Effector memory CD4-positive, alpha-beta T cell (primary cell): ENCODE results near the gene LRRN2.
"Not testable (repeated sequence)": the region's sequence is repeated elsewhere in the genome, so short reads cannot be mapped to it uniquely, and the experiment has no call there.

ENCODE experiments used
- DNase-seq, 3 donors: peaks; one replicate each; pipeline ENCODE4 v3.0.0-alpha.2; 2020
- H3K27ac ChIP-seq: 2 replicates; pipeline ENCODE4 v1.7.0; 2013; ENCODE audit warnings: mild to moderate bottlenecking, low read length, moderate library complexity; ENCODE audit not compliant: insufficient read depth, poor library complexity, severe bottlenecking
- H3K27me3 ChIP-seq: replicated peaks from 2 replicates; pipeline ENCODE4 v1.7.0; 2013; ENCODE audit warnings: mild to moderate bottlenecking, low read length; ENCODE audit not compliant: insufficient read depth, control insufficient read depth, poor library complexity, severe bottlenecking
- H3K36me3 ChIP-seq: 2 replicates; pipeline ENCODE4 v1.7.0; 2013; ENCODE audit warnings: mild to moderate bottlenecking, low read length, moderate library complexity; ENCODE audit not compliant: control insufficient read depth, insufficient read depth
- H3K4me1 ChIP-seq: 2 replicates; pipeline ENCODE4 v1.7.0; 2013; ENCODE audit warnings: low read length, mild to moderate bottlenecking; ENCODE audit not compliant: control insufficient read depth, insufficient read depth, poor library complexity, severe bottlenecking
- H3K4me3 ChIP-seq: 2 replicates; pipeline ENCODE4 v1.7.0; 2013; ENCODE audit warnings: low read length, low read depth, mild to moderate bottlenecking; ENCODE audit not compliant: insufficient read depth, poor library complexity, severe bottlenecking
- H3K9me3 ChIP-seq: 2 replicates; pipeline ENCODE4 v1.7.0; 2013; ENCODE audit warnings: mild to moderate bottlenecking, low read length, moderate library complexity; ENCODE audit not compliant: control insufficient read depth

LRRN2 gene

DNA sequence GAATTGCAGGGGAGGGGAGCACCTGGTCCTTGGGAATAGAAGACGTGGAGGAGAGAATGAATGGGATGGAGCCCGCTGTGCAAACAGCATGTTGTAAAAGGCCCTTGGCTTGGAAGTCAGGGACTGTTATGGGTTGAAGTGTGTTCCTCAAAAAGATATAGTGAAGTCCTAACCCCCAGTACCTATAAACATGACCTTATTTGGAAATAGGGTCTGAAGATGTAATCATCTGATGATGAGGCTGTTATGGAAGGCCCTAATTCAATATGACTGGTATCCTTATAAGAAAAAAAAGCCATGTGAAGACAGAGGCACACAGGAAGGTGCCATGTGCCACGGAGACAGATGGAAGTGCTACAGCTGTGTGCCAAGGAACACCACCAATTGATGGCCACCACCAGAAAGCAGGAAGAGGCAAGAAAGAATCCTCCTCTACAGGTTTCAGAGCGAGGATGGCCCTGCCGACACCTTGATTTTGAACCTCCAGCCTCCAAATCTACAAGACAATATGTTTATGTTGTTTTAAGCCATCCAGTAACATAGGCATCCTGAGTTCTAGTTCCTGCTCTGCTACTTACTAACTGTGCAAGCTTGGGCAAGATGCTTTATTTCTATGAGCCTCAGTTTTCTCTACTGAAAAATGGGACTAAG lies 51.2 kb downstream of the LRRN2 start:
- Histone ChIP-seq H3K36me3 (no peaks in the 10 kb centered on the region), H3K9me3 (no peaks in the 10 kb centered on the region), H3K27me3 (peaks cover 4% of the 10 kb centered on the region), H3K4me1 (no peaks in the 10 kb centered on the region), H3K27ac (no peak overlapping the region), H3K4me3 (no peak overlapping the region)
- DNase-seq = no peak

DNA sequence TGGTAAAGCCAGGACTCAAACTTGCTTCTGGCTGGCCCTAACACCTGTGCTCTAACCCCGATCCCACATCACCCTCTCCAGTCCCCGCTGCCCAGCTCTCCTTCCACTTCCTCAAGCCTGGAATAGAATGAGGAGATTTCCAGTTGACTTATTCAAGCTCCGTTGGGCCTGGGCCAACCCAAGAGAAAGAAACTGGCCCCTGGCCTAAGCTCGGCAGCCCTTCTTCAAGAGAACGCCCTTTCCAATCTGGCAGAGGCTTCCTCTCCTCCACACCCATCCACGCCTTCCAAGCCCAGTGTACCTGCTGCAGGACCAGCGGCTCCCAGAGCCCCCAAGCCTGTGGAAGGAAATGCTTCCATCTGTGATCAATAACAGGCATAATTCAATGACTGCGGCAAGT lies 51.9 kb downstream of the LRRN2 start:
- Histone ChIP-seq H3K27me3 (peaks cover 4% of the 10 kb centered on the region), H3K36me3 (no peaks in the 10 kb centered on the region), H3K4me3 (no peak overlapping the region), H3K27ac (no peak overlapping the region), H3K4me1 (no peaks in the 10 kb centered on the region), H3K9me3 (no peaks in the 10 kb centered on the region)
- no peak for DNase-seq

- Histone ChIP-seq H3K27me3 (peaks cover 4% of the 10 kb centered on the region), H3K4me3 (no peak overlapping the region), H3K4me1 (no peaks in the 10 kb centered on the region), H3K27ac (no peak overlapping the region), H3K36me3 (no peaks in the 10 kb centered on the region), H3K9me3 (no peaks in the 10 kb centered on the region)
- DNase-seq = no peak
These were observed 55.2 kb downstream of the LRRN2 start for GRCh38 chr1:204630132-204630905.

DNA sequence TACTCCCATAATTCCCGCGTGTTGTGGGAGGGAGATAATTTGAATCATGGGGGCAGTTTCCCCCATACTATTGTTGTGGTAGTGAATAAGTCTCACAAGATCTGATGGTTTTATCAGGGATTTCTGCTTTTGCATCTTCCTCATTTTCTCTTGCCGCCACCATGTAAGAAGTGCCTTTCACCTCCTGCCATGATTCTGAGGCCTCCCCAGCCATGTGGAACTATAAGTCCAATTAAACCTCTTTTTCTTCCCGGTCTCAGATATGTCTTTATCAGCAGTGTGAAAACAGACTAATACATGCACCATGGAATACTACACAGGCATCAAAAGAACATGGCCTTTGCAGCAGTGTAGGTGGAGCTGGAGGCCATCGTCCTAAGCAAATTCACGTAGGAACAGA lies 56.1 kb downstream of the LRRN2 start:
- not testable (repeated sequence) for H3K4me1 ChIP-seq, H3K4me3 ChIP-seq, H3K27ac ChIP-seq, H3K27me3 ChIP-seq, H3K9me3 ChIP-seq, H3K36me3 ChIP-seq, DNase-seq

- DNase-seq = no peak
- no peak overlapping the region for H3K27ac ChIP-seq
- no peaks in the 10 kb centered on the region for H3K9me3 ChIP-seq
- H3K36me3 ChIP-seq = no peaks in the 10 kb centered on the region
- H3K27me3 ChIP-seq = peaks cover 4% of the 10 kb centered on the region
- no peak overlapping the region for H3K4me3 ChIP-seq
- H3K4me1 ChIP-seq = no peaks in the 10 kb centered on the region
These were observed 56.7 kb downstream of the LRRN2 start for GRCh38 chr1:204628868-204629267.

DNA sequence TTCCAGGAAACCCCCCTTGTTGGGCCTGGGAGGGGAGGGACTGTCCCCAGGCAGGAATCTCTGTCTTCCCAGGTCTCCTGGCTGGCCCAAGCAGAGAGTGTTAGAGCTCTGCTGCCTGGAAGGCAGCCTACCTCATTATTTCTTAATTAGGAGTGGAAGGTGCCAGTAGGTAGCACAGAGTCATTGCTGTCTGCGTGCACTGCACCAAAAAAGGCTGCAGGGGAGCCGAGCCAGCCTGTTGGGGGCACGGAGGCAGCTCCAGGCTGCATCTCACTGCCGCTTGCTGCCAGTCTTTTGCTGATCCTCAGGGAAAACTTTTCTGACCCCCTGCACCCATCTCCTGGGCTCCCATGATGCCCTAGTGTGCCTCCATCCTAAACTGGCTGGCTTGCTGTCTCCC lies 58.1 kb downstream of the LRRN2 start:
- no peak overlapping the region for H3K27ac ChIP-seq
- H3K27me3 ChIP-seq = peaks cover 4% of the 10 kb centered on the region
- no peak for DNase-seq
- no peak overlapping the region for H3K4me3 ChIP-seq
- no peaks in the 10 kb centered on the region for H3K9me3 ChIP-seq
- no peaks in the 10 kb centered on the region for H3K36me3 ChIP-seq
- no peaks in the 10 kb centered on the region for H3K4me1 ChIP-seq

- no peak for DNase-seq
- no peak overlapping the region for H3K27ac ChIP-seq
- H3K36me3 ChIP-seq = no peaks in the 10 kb centered on the region
- H3K4me3 ChIP-seq = no peak overlapping the region
- peaks cover 4% of the 10 kb centered on the region for H3K27me3 ChIP-seq
- no peaks in the 10 kb centered on the region for H3K4me1 ChIP-seq
- H3K9me3 ChIP-seq = no peaks in the 10 kb centered on the region
These were observed 59.2 kb downstream of the LRRN2 start for GRCh38 chr1:204626381-204626780.

DNA sequence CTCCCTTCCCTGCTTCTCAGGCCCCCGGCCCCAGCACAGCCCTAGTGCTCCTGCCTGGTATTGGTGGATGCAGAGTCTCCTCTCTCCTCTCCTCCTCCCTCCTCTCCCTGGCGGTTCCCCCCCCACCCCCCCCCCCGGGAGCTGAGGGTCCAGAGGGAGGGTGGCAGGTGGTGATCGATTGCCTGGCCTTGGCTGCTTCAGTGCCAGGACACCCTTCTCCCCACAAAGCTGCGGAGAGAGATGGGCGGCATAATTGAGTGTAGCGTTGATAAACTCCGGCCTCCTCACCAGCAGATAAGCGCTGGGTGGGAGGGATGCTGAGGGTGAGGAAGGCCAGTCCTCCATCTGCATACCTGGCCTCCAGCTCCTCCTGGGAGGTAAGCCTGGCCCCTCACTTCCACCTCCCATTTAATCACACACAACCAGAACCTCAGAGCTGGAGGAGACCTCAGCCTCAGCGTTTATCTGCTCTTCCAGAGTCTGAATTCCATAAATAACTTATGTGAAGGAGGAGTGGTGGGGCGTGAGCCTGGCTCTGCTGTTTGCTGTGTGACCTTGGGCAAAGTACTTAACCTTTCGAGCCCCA lies 60.8 kb downstream of the LRRN2 start:
- H3K36me3 ChIP-seq = no peaks in the 10 kb centered on the region
- no peak for DNase-seq
- H3K27me3 ChIP-seq = no peaks in the 10 kb centered on the region
- no peaks in the 10 kb centered on the region for H3K9me3 ChIP-seq
- H3K4me1 ChIP-seq = no peaks in the 10 kb centered on the region
- no peak overlapping the region for H3K27ac ChIP-seq
- no peak overlapping the region for H3K4me3 ChIP-seq

- H3K27ac ChIP-seq = no peak overlapping the region
- no peaks in the 10 kb centered on the region for H3K9me3 ChIP-seq
- DNase-seq = no peak
- H3K27me3 ChIP-seq = no peaks in the 10 kb centered on the region
- no peaks in the 10 kb centered on the region for H3K4me1 ChIP-seq
- no peaks in the 10 kb centered on the region for H3K36me3 ChIP-seq
- H3K4me3 ChIP-seq = no peak overlapping the region
These were observed 61.6 kb downstream of the LRRN2 start for GRCh38 chr1:204623894-204624361.

DNA sequence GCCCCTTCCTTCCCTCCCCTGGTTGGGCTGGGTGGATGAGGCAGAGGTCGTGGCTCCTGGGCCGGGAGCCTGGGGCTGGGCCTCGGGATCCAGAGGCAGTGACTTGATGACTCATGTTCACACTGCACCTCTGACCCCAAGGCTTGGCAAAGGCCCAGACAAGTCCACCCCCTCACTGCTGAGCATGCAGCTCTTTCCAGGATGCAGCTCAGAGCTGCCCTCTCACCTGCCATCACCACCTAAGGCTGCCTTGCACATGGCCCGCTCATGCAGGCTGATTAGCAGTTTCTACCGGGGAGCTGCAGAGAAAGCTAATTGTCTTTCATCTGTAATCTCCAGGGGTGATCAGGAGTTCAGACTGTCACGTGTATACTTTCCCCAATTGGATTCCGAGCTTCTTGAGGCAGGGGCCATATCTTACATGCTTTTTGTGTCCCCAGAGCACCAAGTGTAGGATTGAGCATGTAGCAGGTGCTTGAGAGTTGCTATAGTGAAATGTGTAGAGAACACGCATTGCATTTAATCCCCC lies 62.1 kb downstream of the LRRN2 start:
- no peaks in the 10 kb centered on the region for H3K27me3 ChIP-seq
- no peaks in the 10 kb centered on the region for H3K4me1 ChIP-seq
- no peak for DNase-seq

More for the DNA sequence above, 62.1 kb downstream of the LRRN2 start:
- Histone ChIP-seq H3K4me3 (no peak overlapping the region), H3K9me3 (no peaks in the 10 kb centered on the region), H3K27ac (no peak overlapping the region), H3K36me3 (no peaks in the 10 kb centered on the region)
